GM12878 (cell line): ENCODE data around the gene PUDP. TPM values are rescaled to one million over a fixed set of nuclear protein-coding genes. Genes with fewer than 3 reads are reported as not detected.

Experiments used
- BRCA1 ChIP-seq: IDR thresholded peaks from 2 replicates; pipeline ENCODE4 v1.6.1; 2011; ENCODE audit warnings: low read depth, low read length, improper control_type of control experiment
- CBFB ChIP-seq: IDR thresholded peaks from 2 replicates; pipeline ENCODE4 v1.6.1; 2016; ENCODE audit warnings: antibody characterized with exemption, low read depth
- CHD2 ChIP-seq: IDR thresholded peaks from 2 replicates; pipeline ENCODE4 v1.6.1; 2011; ENCODE audit warnings: low read depth, low read length, improper control_type of control experiment, borderline replicate concordance
- DPF2 ChIP-seq: fragments of 450-650 bp; IDR thresholded peaks from 2 replicates; pipeline ENCODE4 v1.6.1; 2017; ENCODE audit warnings: mild to moderate bottlenecking
- FOXM1 ChIP-seq: IDR thresholded peaks from 2 replicates; pipeline ENCODE4 v1.6.1; 2012; ENCODE audit warnings: low read depth, mild to moderate bottlenecking, inconsistent platforms, low read length, moderate library complexity
- GATAD2B ChIP-seq: fragments of 450-650 bp; conservative IDR thresholded peaks from 2 replicates; pipeline ENCODE4 v1.6.1; 2017; ENCODE audit warnings: low read depth, mild to moderate bottlenecking, moderate library complexity
- IKZF1 ChIP-seq: fragments of 450-650 bp; conservative IDR thresholded peaks from 2 replicates; pipeline ENCODE4 v1.6.1; 2017; ENCODE audit warnings: antibody characterized with exemption, mild to moderate bottlenecking
- MTA2 ChIP-seq: fragments of 450-650 bp; IDR thresholded peaks from 2 replicates; pipeline ENCODE4 v1.6.1; 2016; ENCODE audit warnings: low read depth, mild to moderate bottlenecking, moderate library complexity
- MYC ChIP-seq: IDR thresholded peaks from 2 replicates; pipeline ENCODE4 v1.6.1; 2011; ENCODE audit warnings: mild to moderate bottlenecking, low read length, moderate library complexity, inconsistent platforms; ENCODE audit not compliant: insufficient read depth, insufficient replicate concordance, insufficient read length, severe bottlenecking
- RBBP5 ChIP-seq: fragments of 200-600 bp; sonication (generic); conservative IDR thresholded peaks from 2 replicates; pipeline ENCODE4 v1.6.1; 2016
- RUNX3 ChIP-seq: IDR thresholded peaks from 2 replicates; pipeline ENCODE4 v1.6.1; 2012; ENCODE audit warnings: low read length, inconsistent platforms
- SMAD1 ChIP-seq: fragments of 450-650 bp; IDR thresholded peaks from 2 replicates; pipeline ENCODE4 v1.6.1; 2018; ENCODE audit warnings: mild to moderate bottlenecking, low read depth; ENCODE audit not compliant: partially characterized antibody
- SP1 ChIP-seq: IDR thresholded peaks from one replicate; pipeline ENCODE4 v1.6.1; 2011; ENCODE audit warnings: low read depth, low read length
- SRF ChIP-seq, 2 experiments: IDR thresholded peaks; 2 replicates each; pipeline ENCODE4 v1.6.1; 2011; ENCODE audit warnings: low read depth in 2 of 2, low read length in 2 of 2, mild to moderate bottlenecking in 1 of 2, moderate library complexity in 1 of 2
- SUZ12 ChIP-seq: fragments of 200-600 bp; sonication (generic); IDR thresholded peaks from one replicate; pipeline ENCODE4 v1.6.1; 2018; ENCODE audit warnings: antibody characterized with exemption, mild to moderate bottlenecking; ENCODE audit not compliant: unreplicated experiment
- WRNIP1 ChIP-seq: IDR thresholded peaks from 2 replicates; pipeline ENCODE4 v1.6.1; 2011; ENCODE audit warnings: low read depth, low read length, improper control_type of control experiment, borderline replicate concordance
- YY1 ChIP-seq: IDR thresholded peaks from 2 replicates; pipeline ENCODE4 v1.6.1; 2011; ENCODE audit warnings: low read depth, mild to moderate bottlenecking, low read length
- ZBED1 ChIP-seq: IDR thresholded peaks from 2 replicates; pipeline ENCODE4 v1.6.1; 2016; ENCODE audit warnings: borderline replicate concordance
- ZNF24 ChIP-seq: fragments of 450-650 bp; IDR thresholded peaks from 2 replicates; pipeline ENCODE4 v1.6.1; 2017; ENCODE audit warnings: antibody characterized with exemption, mild to moderate bottlenecking
- ZNF274 ChIP-seq: IDR thresholded peaks from one replicate; pipeline ENCODE4 v1.8.0; 2011; ENCODE audit not compliant: insufficient read length, insufficient read depth
- ZNF384 ChIP-seq: IDR thresholded peaks from 2 replicates; pipeline ENCODE4 v1.6.1; 2012; ENCODE audit warnings: low read depth, mild to moderate bottlenecking, low read length, improper control_type of control experiment, borderline replicate concordance
- polyA plus RNA-seq, 11 experiments: library from polyadenylated mRNA; depleted of rRNA in 4 of 11; unstranded in 6 of 11; stranded (reverse) in 5 of 11; fragments of >200 nt; fragmentation: Nextera tagmentation in 4 of 11; fragmentation: Illumina TruSeq in 1 of 11; extraction: Ambion mirVana in 4 of 11; extraction: Trizol in 1 of 11; gene quantifications; 1 replicate in 1 of 11; 2 replicates in 10 of 11; pipeline versions ENCODE4 v1.2.1 to v1.2.3, GENCODE V29; 2011 to 2016; ENCODE audit warnings: inconsistent platforms in 2 of 11, missing spikeins in 2 of 11, low read depth in 1 of 11
- total RNA-seq, 4 experiments: library from RNA; depleted of rRNA in 3 of 4; stranded (reverse); fragments of >200 nt in 3 of 4; fragmentation: Illumina TruSeq in 1 of 4; extraction: Trizol in 1 of 4; gene quantifications; 2 replicates each; pipeline versions ENCODE4 v1.2.1 to v1.2.3, GENCODE V29; 2013 to 2021
- TF ChIP-seq, protein P1 (sequence below): fragments of 450-650 bp; IDR thresholded peaks from 2 replicates; pipeline ENCODE4 v1.6.1; 2017; ENCODE audit warnings: mild to moderate bottlenecking, moderate library complexity
- TF ChIP-seq, protein P2 (sequence below): fragments of 450-650 bp; IDR thresholded peaks from 2 replicates; pipeline ENCODE4 v1.6.1; 2014; ENCODE audit warnings: mild to moderate bottlenecking
- TF ChIP-seq, protein P3 (sequence below): fragments of 450-650 bp; IDR thresholded peaks from 2 replicates; pipeline ENCODE4 v1.6.1; 2018; ENCODE audit warnings: borderline replicate concordance, mild to moderate bottlenecking; ENCODE audit not compliant: partially characterized antibody

PUDP gene
- total and polyA plus RNA-seq, 10 of the 15 experiments (the other 5 are each of a cell fraction or from before 2014, with no cell fraction given): 30.8 to 83.5 (median 61.7) TPM

DNA sequence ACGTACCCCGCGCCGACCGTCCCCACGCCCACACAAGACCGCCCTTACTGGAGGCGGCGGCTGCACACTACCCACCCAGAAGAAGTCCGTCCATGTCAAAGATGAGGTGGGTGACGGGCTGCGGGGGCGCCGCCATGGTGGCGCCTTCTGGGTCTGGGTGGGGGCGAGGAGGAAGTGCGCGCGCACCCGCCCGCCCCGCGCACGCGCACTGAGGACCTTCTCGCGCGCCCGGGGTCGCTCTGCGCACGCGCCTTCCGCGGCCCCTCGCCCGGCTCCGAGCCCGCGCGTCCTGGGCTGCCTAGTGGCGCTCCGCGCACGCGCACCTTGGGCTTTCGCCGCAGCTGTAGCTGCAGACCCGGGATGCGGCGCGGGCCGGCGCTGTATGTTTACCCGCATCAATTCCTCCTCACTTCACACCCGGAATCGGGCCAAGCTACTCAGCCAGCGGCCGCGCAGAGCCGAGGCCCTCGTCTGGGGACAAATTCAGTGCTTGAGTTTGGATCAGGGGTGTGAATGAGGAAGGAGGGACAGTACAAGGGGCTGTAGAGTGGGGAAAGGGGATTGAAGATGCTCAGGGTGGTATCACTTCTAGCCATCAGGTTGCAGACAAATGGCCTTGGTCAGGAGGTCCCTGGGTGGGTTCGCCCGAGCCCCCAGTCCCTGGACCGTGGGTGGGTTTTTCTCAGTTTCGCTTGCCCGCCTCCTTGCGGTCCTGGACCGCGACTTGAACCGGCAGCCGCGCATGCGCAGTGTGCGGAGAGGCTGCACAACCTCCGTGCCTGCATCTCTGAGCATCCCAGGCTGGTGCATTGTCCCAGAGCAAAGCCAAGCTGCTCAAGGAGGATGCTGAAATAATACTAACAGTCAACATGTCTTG is at the start of gene PUDP (continued):
- TF ChIP-seq WRNIP1: no peak
- TF ChIP-seq ZNF274: no peak
- TF ChIP-seq, protein P1, sequence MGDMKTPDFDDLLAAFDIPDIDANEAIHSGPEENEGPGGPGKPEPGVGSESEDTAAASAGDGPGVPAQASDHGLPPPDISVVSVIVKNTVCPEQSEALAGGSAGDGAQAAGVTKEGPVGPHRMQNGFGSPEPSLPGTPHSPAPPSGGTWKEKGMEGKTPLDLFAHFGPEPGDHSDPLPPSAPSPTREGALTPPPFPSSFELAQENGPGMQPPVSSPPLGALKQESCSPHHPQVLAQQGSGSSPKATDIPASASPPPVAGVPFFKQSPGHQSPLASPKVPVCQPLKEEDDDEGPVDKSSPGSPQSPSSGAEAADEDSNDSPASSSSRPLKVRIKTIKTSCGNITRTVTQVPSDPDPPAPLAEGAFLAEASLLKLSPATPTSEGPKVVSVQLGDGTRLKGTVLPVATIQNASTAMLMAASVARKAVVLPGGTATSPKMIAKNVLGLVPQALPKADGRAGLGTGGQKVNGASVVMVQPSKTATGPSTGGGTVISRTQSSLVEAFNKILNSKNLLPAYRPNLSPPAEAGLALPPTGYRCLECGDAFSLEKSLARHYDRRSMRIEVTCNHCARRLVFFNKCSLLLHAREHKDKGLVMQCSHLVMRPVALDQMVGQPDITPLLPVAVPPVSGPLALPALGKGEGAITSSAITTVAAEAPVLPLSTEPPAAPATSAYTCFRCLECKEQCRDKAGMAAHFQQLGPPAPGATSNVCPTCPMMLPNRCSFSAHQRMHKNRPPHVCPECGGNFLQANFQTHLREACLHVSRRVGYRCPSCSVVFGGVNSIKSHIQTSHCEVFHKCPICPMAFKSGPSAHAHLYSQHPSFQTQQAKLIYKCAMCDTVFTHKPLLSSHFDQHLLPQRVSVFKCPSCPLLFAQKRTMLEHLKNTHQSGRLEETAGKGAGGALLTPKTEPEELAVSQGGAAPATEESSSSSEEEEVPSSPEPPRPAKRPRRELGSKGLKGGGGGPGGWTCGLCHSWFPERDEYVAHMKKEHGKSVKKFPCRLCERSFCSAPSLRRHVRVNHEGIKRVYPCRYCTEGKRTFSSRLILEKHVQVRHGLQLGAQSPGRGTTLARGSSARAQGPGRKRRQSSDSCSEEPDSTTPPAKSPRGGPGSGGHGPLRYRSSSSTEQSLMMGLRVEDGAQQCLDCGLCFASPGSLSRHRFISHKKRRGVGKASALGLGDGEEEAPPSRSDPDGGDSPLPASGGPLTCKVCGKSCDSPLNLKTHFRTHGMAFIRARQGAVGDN: 0 out of 2 replicates have a peak, but pooled peaks have one; percentile 11
- TF ChIP-seq, protein P2, sequence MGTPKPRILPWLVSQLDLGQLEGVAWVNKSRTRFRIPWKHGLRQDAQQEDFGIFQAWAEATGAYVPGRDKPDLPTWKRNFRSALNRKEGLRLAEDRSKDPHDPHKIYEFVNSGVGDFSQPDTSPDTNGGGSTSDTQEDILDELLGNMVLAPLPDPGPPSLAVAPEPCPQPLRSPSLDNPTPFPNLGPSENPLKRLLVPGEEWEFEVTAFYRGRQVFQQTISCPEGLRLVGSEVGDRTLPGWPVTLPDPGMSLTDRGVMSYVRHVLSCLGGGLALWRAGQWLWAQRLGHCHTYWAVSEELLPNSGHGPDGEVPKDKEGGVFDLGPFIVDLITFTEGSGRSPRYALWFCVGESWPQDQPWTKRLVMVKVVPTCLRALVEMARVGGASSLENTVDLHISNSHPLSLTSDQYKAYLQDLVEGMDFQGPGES: no peak
- no peak for TF ChIP-seq SP1
- TF ChIP-seq, protein P3, sequence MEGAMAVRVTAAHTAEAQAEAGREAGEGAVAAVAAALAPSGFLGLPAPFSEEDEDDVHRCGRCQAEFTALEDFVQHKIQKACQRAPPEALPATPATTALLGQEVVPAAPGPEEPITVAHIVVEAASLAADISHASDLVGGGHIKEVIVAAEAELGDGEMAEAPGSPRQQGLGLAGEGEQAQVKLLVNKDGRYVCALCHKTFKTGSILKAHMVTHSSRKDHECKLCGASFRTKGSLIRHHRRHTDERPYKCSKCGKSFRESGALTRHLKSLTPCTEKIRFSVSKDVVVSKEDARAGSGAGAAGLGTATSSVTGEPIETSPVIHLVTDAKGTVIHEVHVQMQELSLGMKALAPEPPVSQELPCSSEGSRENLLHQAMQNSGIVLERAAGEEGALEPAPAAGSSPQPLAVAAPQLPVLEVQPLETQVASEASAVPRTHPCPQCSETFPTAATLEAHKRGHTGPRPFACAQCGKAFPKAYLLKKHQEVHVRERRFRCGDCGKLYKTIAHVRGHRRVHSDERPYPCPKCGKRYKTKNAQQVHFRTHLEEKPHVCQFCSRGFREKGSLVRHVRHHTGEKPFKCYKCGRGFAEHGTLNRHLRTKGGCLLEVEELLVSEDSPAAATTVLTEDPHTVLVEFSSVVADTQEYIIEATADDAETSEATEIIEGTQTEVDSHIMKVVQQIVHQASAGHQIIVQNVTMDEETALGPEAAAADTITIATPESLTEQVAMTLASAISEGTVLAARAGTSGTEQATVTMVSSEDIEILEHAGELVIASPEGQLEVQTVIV: no peak
- TF ChIP-seq GATAD2B: peak; percentile 50
- no peak for TF ChIP-seq SUZ12
- TF ChIP-seq YY1: peak; percentile 94
- TF ChIP-seq MYC: no peak
- TF ChIP-seq MTA2: peak; percentile 61
- no peak for TF ChIP-seq RBBP5
- no peak for TF ChIP-seq ZNF24
- no peak for TF ChIP-seq SRF (IDR thresholded peaks at IDR 0.05; ENCODE audit: low read depth in 2 of 2, low read length in 2 of 2)
- TF ChIP-seq RUNX3: peak; percentile 63; the same call in 1 of the 2 replicates
- no peak for TF ChIP-seq SMAD1
- TF ChIP-seq ZNF384: no peak
- TF ChIP-seq ZBED1: no peak
- no peak for TF ChIP-seq BRCA1
- peak; percentile 100 for TF ChIP-seq IKZF1
- TF ChIP-seq CBFB: no peak
- TF ChIP-seq FOXM1: 0 out of 2 replicates have a peak, but pooled peaks have one; percentile 3
- TF ChIP-seq CHD2: peak; percentile 49; the same call in 1 of the 2 replicates
- peak; percentile 78 for TF ChIP-seq DPF2
